ENCODE measurements around the gene HGF.

Gene HGF

DNA sequence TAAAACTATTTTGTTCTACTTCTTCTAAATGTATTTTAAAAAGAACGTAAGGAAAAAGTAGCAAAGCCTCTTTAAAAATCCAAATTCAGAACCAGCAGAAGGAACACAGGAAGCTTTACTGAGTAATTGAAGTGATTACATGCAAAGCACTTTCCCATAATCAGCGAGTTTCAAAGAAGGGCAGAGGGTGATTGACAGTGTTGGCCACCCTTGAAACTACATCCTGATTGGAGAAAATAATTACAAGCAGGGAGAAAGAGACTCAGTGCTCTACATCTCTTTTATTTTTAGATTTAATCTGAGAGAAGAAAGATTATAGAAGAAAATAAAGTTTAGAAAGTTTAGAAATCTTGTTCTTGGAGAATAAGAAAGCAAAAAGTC is 20.3 kb upstream of the HGF start (continued):
- TF ChIP-seq ESRRG (CRISPR knock-in tag; IDR thresholded peaks at IDR 0.05): no peak
- no peak for TF ChIP-seq SNAI2 (CRISPR knock-in tag; IDR thresholded peaks at IDR 0.05)
- TF ChIP-seq ZFP30 (CRISPR knock-in tag; IDR thresholded peaks at IDR 0.05): no peak
- no peak for TF ChIP-seq ZNF8 (CRISPR knock-in tag; IDR thresholded peaks at IDR 0.05)

DNA sequence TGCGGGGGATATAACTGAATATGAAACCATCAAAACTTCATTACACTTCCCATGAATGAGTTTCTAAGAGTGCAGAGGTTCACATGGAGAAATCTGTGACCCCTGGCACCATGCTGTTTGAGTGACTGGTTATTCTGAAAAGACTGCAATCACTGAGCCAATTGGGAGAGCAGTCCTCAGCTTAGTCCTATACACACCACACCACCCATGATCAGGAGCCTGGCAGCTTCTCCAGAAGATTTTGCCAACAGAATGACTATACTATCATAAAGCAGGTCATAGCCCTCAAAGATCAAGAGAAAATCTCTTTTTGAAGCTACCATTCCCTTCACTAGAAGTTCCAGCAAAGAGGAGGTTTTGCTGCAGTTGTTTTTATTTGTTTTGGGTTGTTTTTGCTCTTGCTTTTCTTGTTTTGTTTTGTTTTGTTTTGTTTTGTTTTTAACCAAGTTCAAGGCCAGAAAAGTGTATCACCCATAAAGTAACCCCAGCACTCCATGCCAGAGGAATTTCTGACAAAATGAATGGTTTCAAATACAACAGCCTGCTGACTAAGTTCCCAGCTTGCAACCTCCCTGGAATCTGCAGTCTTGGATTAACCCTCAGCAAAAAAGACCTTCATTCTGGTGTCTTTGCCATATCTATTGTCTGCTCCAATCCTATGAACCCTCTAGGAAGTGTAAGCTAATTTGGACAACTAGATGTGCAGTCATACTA is 19.7 kb upstream of the HGF start:
- ATAC-seq: no peak

DNA sequence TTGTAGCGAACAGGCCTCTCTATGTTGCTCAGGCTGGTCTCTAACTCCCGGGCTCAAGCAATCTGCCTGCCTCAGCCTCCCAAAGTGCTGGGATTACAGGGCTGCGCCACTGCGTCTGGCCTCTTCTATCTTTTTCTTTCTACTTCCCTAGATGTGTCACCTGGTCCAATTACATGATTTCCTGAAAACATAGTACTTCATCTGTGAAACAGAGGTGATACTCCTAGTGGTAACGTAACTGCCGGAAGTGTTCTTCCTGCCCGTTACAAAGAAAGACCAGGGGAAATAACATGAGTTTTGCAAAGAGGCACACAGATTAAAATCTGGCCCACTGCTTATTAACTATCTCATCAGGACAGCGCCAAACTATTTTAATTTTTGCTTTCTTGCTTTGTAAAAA is 18.4 kb upstream of the HGF start:
- TF ChIP-seq CSDC2 (CRISPR knock-in tag; IDR thresholded peaks at IDR 0.05) (no peak), ESRRG (CRISPR knock-in tag; IDR thresholded peaks at IDR 0.05) (no peak), ZFP30 (CRISPR knock-in tag; IDR thresholded peaks at IDR 0.05) (no peak), GLIS3 (CRISPR knock-in tag; IDR thresholded peaks at IDR 0.05) (no peak), TOX (CRISPR knock-in tag; IDR thresholded peaks at IDR 0.05; ENCODE audit: borderline replicate concordance) (no peak), PPARA (CRISPR knock-in tag; IDR thresholded peaks at IDR 0.05; ENCODE audit: borderline replicate concordance) (no peak), ZNF70 (CRISPR knock-in tag; IDR thresholded peaks at IDR 0.05) (no peak), ZNF565 (CRISPR knock-in tag; conservative IDR thresholded peaks at IDR 0.05; ENCODE audit: low read depth) (no peak)
- TF ChIP-seq, protein P1, sequence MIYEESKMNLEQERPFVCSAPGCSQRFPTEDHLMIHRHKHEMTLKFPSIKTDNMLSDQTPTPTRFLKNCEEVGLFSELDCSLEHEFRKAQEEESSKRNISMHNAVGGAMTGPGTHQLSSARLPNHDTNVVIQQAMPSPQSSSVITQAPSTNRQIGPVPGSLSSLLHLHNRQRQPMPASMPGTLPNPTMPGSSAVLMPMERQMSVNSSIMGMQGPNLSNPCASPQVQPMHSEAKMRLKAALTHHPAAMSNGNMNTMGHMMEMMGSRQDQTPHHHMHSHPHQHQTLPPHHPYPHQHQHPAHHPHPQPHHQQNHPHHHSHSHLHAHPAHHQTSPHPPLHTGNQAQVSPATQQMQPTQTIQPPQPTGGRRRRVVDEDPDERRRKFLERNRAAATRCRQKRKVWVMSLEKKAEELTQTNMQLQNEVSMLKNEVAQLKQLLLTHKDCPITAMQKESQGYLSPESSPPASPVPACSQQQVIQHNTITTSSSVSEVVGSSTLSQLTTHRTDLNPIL (CRISPR knock-in tag; IDR thresholded peaks at IDR 0.05; ENCODE audit: low read depth): no peak
- TF ChIP-seq, protein P2, sequence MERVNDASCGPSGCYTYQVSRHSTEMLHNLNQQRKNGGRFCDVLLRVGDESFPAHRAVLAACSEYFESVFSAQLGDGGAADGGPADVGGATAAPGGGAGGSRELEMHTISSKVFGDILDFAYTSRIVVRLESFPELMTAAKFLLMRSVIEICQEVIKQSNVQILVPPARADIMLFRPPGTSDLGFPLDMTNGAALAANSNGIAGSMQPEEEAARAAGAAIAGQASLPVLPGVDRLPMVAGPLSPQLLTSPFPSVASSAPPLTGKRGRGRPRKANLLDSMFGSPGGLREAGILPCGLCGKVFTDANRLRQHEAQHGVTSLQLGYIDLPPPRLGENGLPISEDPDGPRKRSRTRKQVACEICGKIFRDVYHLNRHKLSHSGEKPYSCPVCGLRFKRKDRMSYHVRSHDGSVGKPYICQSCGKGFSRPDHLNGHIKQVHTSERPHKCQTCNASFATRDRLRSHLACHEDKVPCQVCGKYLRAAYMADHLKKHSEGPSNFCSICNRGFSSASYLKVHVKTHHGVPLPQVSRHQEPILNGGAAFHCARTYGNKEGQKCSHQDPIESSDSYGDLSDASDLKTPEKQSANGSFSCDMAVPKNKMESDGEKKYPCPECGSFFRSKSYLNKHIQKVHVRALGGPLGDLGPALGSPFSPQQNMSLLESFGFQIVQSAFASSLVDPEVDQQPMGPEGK (CRISPR knock-in tag; IDR thresholded peaks at IDR 0.05; ENCODE audit: borderline replicate concordance): no peak
- ATAC-seq: no peak

More for the DNA sequence above, 19.7 kb upstream of the HGF start:
- TF ChIP-seq ZNF70 (CRISPR knock-in tag; IDR thresholded peaks at IDR 0.05): no peak
- no peak for TF ChIP-seq CSDC2 (CRISPR knock-in tag; IDR thresholded peaks at IDR 0.05)
- TF ChIP-seq ISL1 (CRISPR knock-in tag; IDR thresholded peaks at IDR 0.05): no peak
- TF ChIP-seq ARNTL (CRISPR knock-in tag; IDR thresholded peaks at IDR 0.05; ENCODE audit: borderline replicate concordance, low read depth): no peak
- no peak for TF ChIP-seq OSR1 (CRISPR knock-in tag; IDR thresholded peaks at IDR 0.05)
- TF ChIP-seq, protein P3, sequence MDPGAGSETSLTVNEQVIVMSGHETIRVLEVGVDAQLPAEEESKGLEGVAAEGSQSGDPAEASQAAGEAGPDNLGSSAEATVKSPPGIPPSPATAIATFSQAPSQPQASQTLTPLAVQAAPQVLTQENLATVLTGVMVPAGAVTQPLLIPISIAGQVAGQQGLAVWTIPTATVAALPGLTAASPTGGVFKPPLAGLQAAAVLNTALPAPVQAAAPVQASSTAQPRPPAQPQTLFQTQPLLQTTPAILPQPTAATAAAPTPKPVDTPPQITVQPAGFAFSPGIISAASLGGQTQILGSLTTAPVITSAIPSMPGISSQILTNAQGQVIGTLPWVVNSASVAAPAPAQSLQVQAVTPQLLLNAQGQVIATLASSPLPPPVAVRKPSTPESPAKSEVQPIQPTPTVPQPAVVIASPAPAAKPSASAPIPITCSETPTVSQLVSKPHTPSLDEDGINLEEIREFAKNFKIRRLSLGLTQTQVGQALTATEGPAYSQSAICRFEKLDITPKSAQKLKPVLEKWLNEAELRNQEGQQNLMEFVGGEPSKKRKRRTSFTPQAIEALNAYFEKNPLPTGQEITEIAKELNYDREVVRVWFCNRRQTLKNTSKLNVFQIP (CRISPR knock-in tag; IDR thresholded peaks at IDR 0.05; ENCODE audit: borderline replicate concordance, low read depth): no peak
- TF ChIP-seq ZFP3 (CRISPR knock-in tag; IDR thresholded peaks at IDR 0.05): no peak
- TF ChIP-seq, protein P2 (CRISPR knock-in tag; IDR thresholded peaks at IDR 0.05; ENCODE audit: borderline replicate concordance): no peak

DNA sequence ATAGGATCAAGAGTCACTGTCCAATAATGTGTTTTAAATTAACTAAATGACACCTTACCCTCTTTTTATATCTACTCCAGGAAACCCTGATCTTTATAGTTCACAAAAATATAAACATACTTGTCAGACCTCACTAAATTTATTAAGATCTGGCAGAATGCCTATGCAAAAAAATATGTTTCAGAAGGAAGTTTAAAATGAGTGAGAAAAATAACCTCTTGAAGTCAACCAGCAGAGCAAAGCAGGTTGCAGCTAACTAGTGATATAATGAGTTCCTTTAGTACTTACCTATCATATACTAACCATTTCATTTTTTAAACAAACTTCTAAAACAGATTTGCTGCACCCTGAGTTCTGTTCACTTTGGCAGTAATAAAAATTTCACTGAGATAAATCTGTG is 14.0 kb upstream of the HGF start:
- TF ChIP-seq RARB (CRISPR knock-in tag; IDR thresholded peaks at IDR 0.05) (no peak), ZFP3 (CRISPR knock-in tag; IDR thresholded peaks at IDR 0.05) (no peak), SNAI2 (CRISPR knock-in tag; IDR thresholded peaks at IDR 0.05) (no peak)
- TF ChIP-seq, protein P1 (CRISPR knock-in tag; IDR thresholded peaks at IDR 0.05; ENCODE audit: low read depth): no peak
- ATAC-seq: no peak

Measured in SK-N-SH treated with all-trans-retinoic acid at 6 μM for 48 hours (cell line).